ENCODE data around the gene TDRD3.
"Not testable (repeated sequence)": the region's sequence is repeated elsewhere in the genome, so short reads cannot be mapped to it uniquely, and the experiment has no call there.

The TDRD3 gene

GRCh38 chr13:60396783-60397703 lies at the start of gene TDRD3:
TSS of gene TDRD3 (plus strand) at chr13:60397220. CDS start at chr13:60397365, 145 bp downstream.
- peak; percentile 83 to 84 for DNase-seq

GRCh38 chr13:60347690-60348089 lies 49.3 kb upstream of the TDRD3 start:
- DNase-seq, result no peak

GRCh38 chr13:60348097-60348496 lies 48.9 kb upstream of the TDRD3 start:
- no peak for DNase-seq

- no peak for DNase-seq
Observed at GRCh38 chr13:60351326-60351725, 45.7 kb upstream of the TDRD3 start.

GRCh38 chr13:60351855-60352615 lies 45.0 kb upstream of the TDRD3 start:
- no peak for DNase-seq

- DNase-seq, result no peak
Observed at GRCh38 chr13:60352644-60353043, 44.4 kb upstream of the TDRD3 start.

GRCh38 chr13:60355056-60355455 lies 42.0 kb upstream of the TDRD3 start:
- DNase-seq, result no peak

GRCh38 chr13:60356970-60357369 lies 40.0 kb upstream of the TDRD3 start:
- no peak for DNase-seq

GRCh38 chr13:60358453-60358852 lies 38.6 kb upstream of the TDRD3 start:
- no peak for DNase-seq

GRCh38 chr13:60363288-60363687 lies 33.7 kb upstream of the TDRD3 start:
- no peak for DNase-seq

GRCh38 chr13:60369242-60369641 lies 27.8 kb upstream of the TDRD3 start:
- DNase-seq, result no peak

GRCh38 chr13:60370343-60370742 lies 26.7 kb upstream of the TDRD3 start:
- no peak for DNase-seq

- DNase-seq, result no peak
Observed at GRCh38 chr13:60372141-60372540, 24.9 kb upstream of the TDRD3 start.

- not testable (repeated sequence) for DNase-seq
Observed at GRCh38 chr13:60379282-60379681, 17.7 kb upstream of the TDRD3 start.

- DNase-seq, result no peak
Observed at GRCh38 chr13:60379837-60380565, 17.0 kb upstream of the TDRD3 start.

- DNase-seq, result no peak
Observed at GRCh38 chr13:60384911-60385310, 12.1 kb upstream of the TDRD3 start.

GRCh38 chr13:60386250-60386649 lies 10.8 kb upstream of the TDRD3 start:
- DNase-seq, result no peak

GRCh38 chr13:60392131-60392530 lies 4.9 kb upstream of the TDRD3 start:
- no peak for DNase-seq

- peak; percentile 91 to 94 for DNase-seq
Observed at GRCh38 chr13:60395971-60396782, 843 bp upstream of the TDRD3 start.

GRCh38 chr13:60397704-60398378 lies 821 bp downstream of the TDRD3 start:
- peak; percentile 31 to 56 for DNase-seq

- no peak for DNase-seq
Observed at GRCh38 chr13:60398379-60398891, 1.4 kb downstream of the TDRD3 start.

Data from hippocampal formation (tissue), 2 donors.